ENCODE measurements around the gene ABCA6.
"Not testable (repeated sequence)": the region's sequence is repeated elsewhere in the genome, so short reads cannot be mapped to it uniquely, and the experiment has no call there.

Gene ABCA6

GRCh38 chr17:69141431-69142174, at the start of gene ABCA6:
Gene ABCA6 (minus strand): TSS chr17:69141895. CDS start chr17:69140703, 1,192 bp downstream.
- no peak for DNase-seq

- DNase-seq = no peak
Measured at GRCh38 chr17:69188796-69189195, 47.1 kb upstream of the ABCA6 start.

GRCh38 chr17:69188064-69188463, 46.4 kb upstream of the ABCA6 start:
- DNase-seq = no peak

GRCh38 chr17:69187294-69187693, 45.6 kb upstream of the ABCA6 start:
- DNase-seq = no peak

- no peak for DNase-seq
Measured at GRCh38 chr17:69179227-69179952, 37.7 kb upstream of the ABCA6 start.

- no peak for DNase-seq
Measured at GRCh38 chr17:69176457-69176795, 34.7 kb upstream of the ABCA6 start.

- no peak for DNase-seq
Measured at GRCh38 chr17:69175625-69176456, 34.1 kb upstream of the ABCA6 start.

- no peak for DNase-seq
Measured at GRCh38 chr17:69175262-69175624, 33.5 kb upstream of the ABCA6 start.

- no peak for DNase-seq
Measured at GRCh38 chr17:69173118-69173517, 31.4 kb upstream of the ABCA6 start.

GRCh38 chr17:69170377-69170776, 28.7 kb upstream of the ABCA6 start:
- no peak for DNase-seq

- DNase-seq = not testable (repeated sequence)
Measured at GRCh38 chr17:69168642-69169041, 26.9 kb upstream of the ABCA6 start.

GRCh38 chr17:69166957-69167356, 25.3 kb upstream of the ABCA6 start:
- DNase-seq = no peak

GRCh38 chr17:69164206-69164605, 22.5 kb upstream of the ABCA6 start:
- DNase-seq = no peak

GRCh38 chr17:69159418-69159817, 17.7 kb upstream of the ABCA6 start:
- no peak for DNase-seq

GRCh38 chr17:69154267-69154666, 12.6 kb upstream of the ABCA6 start:
- no peak for DNase-seq

GRCh38 chr17:69150333-69150732, 8.6 kb upstream of the ABCA6 start:
- no peak for DNase-seq

GRCh38 chr17:69147460-69147859, 5.8 kb upstream of the ABCA6 start:
- DNase-seq = no peak

GRCh38 chr17:69144331-69145255, 2.9 kb upstream of the ABCA6 start:
- no peak for DNase-seq

GRCh38 chr17:69143683-69144231, 2.1 kb upstream of the ABCA6 start:
- no peak for DNase-seq

- DNase-seq = no peak
Measured at GRCh38 chr17:69143151-69143550, 1.5 kb upstream of the ABCA6 start.

- no peak for DNase-seq
Measured at GRCh38 chr17:69142175-69142802, 594 bp upstream of the ABCA6 start.

GRCh38 chr17:69134112-69134511, 7.6 kb downstream of the ABCA6 start:
- no peak for DNase-seq

Data from stimulated activated CD4-positive, alpha-beta T cell treated with anti-CD3 and anti-CD28 coated beads, Interleukin-4, amount 100 ng/mL, for 4 hours (primary cell).